GM21515 (cell line): ENCODE results near the gene MED26.

Experiments used
- ATAC-seq: cut with Tn5 transposase; IDR thresholded peaks from one replicate; pipeline ENCODE4 v1.9.1; 2021; ENCODE audit not compliant: unreplicated experiment

The MED26 gene

DNA sequence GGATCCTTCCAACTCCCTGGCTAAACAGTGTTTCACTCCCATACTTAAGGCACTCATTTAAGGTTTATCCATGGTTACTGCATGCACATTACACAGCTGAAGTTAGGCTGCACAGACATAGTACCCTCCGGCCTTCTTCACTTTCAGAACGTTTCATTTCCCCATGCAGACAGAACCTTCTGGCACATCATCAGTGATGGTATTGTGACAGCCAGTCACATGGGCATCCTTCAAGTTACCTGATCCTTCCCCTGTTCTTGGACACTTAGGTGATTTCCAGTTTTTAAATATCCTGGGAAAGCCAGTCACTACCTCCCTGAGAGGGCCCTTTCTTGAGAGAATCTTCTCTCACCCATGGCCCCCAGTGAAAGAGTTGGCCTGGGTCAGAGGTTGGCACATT lies 22.8 kb upstream of the MED26 start:
- ATAC-seq, result no peak

DNA sequence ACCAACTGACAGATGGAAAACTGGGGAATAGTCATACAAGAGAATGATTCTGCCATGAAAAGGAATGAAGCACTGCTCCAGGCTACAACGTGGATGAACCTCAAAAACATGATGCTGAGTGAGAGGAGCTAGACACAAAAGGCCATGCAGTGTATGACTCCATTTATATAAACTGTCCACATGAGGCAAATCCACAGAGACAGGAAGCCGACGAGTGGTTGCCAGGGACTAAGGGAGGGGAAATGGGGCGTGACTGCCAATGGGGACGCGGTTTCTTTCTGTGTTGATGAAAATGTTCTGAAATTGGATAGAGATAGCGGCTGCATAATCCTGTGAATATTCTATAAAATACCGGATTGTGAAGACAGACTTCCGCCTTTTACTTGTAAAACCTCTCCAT lies 21.7 kb upstream of the MED26 start:
- ATAC-seq, result no peak

DNA sequence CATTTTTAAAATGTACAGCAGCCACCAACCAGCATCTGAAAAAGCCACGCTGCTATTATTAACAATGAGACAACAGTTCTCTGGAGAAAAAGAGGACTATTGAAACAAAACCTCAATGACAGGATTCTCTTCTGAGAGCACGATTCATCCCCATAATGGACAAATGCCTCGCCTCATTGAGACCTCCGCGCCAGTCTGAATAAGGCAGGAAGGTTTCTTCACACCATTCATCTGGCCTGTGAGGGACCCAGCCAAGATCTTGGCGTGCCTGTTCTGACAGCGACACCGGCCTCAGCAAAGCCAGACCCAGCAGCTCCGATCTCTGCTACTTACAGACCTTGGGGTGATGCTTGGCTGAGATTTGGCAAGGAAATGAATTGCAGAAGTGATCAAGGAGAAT lies 17.1 kb upstream of the MED26 start:
- ATAC-seq, result no peak

DNA sequence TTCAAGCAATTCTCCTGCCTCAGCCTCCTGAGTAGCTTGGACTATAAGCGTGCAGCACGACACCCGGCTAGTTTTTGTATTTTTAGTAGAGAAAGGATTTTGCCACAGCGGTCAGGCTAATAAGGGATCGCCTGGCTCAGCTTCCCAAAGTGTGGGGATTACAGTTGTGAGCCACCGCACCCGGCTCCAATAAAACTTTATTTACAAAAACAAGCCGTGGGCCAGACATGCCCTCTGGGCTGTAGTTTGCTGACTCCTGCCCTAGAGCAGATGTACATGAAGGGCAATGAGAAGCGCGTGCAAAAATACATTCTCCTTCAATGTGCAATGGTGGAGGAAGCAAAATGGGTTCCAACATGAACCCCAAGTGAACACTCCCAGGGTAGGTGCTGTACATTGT lies 13.7 kb upstream of the MED26 start:
- no peak for ATAC-seq

DNA sequence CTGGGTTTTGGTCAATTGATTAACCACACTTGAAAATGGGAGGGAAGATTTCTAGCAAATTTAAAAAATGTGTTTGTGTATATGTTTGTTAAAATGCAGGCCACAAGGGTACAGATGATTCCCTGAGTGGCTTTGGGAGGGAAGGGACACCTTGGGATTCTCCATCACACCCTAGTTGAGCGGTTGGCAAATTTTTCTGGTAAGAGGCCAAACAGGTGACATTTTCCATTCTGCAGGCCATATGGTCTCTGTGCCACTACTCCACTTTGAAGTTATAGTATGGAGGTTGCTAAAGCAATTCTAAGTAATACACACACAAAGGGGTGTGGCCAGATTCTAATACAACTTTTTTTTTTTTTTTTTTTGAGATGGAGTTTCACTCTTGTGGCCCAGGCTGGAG lies 12.9 kb upstream of the MED26 start:
- no peak for ATAC-seq

DNA sequence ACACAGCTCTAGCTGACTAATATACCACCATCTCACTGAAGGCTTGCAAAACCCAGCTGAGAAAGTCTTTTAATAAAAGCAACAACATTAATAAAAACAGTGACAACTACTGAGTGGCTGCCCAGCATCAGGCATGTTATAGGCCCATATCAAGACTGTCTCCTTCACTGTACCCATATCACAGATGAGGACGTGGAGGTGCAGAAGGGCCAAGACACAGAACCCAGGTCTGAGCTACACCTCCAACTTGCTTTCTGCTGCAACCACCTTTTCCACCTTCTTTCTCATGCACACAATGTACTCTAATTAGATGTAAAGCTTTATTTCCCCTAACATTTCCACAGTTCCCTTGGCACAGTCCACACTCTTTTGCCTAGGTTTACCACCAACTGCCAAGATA lies 10.7 kb upstream of the MED26 start:
- ATAC-seq, result no peak

DNA sequence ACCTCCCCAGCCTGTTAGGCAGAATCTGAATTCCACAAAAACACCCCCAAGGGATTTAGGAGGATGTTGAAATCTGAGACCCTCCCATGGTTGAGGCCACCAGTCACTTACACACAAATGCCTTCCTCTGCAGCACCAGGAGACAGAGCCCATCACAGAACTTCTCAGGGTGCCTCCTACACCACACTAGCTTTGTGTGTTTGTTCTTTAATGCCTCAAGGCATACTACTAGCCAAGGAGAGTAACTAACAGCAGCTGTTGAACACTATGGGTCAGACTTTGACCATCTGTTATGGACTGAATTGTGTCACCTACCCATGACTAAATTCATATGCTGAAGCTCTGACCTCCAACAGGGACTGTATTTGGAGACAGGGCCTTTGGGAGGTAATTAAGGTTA lies 9.5 kb upstream of the MED26 start:
- no peak for ATAC-seq

DNA sequence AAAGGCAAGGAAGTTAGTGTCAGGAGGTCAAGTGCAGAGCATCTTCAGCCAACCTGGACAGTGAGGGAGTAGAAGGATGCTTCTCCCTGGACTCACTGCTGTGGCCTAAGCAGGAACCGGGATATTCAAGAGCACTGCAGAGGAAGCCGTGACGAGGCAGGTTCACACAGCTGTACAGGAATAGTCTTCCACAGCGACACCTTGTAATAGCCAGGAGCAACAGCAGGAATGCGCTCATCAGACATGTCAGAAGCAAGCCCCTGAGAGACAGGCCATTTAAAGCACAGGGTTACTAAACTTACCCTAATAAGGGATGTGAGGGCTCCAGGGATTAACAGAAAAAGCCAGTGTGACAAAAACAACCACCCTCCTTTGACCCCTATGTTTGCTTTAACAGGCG lies 3.5 kb upstream of the MED26 start:
- no peak for ATAC-seq

DNA sequence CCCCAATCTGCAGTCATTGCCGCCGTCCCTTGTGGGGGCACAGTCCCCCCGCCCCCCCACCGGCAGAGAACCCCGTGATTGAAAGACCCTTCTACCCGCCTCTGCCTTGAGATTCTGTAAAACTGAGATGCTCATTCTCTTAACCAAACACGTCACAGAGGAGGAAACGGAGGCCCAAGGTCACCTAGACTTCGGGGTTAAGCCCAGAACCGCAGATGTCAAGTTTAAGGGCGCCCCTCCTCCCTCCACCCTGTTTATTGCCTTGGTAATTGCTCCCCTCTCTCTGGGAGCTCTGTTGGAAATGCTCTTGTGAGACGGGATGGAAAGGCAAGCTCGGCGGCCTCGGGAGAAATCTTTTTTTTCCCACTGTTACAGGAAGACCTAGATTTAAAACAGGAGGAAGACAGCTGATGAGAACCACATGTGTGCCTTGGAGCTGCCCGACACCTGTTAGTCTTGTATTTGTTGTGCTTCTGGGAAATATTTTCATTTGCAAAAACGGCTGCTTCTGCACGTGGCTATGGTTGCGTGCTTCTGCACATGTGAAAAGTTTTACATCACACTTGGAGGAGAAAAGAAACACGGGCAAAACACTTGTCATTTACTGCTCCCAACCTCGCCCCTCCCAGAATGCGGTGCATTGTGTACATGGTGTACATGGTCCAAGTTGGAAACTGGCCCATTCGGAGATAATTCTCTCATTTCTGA lies 1.1 kb upstream of the MED26 start:
- ATAC-seq, result peak; percentile 0

DNA sequence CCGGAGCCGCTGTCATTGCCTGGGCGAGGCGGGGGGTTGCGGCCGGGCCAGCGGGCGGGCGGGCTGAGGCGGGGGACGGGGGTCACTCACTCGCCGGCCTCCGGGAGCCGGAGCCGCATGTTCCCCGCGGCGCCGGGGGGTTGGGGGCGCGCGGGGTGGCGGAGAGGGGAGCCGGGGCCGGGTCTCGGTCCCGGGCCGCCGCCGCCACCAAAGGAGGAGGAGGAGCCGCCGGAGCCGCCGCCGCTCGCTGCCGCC lies 149 bp downstream of the MED26 start:
- no peak for ATAC-seq

DNA sequence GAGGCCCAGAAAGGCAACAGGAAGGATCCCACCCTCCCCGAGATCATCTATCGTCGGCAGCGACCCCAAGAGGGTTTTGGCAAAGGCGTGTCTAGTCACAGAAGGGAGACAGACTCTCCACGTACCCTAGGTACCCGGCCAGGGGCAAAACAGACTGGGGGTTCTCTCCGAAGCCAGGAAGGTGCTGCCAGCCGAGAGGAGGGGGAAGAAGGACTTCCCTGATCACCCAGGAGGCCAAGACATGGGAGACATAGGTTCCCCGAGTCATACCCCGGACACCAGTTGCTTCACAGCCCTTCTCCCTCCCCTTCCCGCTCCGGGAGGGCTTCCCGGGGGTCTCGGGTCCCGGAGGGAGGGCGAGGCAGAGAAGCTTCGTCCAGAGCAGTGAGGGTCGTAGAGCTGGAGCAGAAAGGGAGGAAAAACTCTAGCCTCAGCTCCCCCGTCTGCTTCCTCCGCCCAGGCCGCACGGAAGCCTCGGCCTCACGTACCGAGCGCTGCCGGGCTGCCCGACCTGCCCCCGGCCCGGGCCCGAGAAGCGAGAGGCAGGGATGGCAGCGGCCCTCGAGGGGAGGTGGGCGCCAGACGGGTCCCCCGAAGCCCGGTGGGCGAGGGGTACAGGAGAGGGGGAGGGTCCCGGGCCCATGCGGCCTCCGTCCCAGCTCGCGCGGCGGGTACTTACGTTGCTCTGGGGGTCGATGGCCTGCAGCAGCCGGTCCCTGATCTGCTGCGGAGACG lies 644 bp downstream of the MED26 start:
- ATAC-seq, result no peak

DNA sequence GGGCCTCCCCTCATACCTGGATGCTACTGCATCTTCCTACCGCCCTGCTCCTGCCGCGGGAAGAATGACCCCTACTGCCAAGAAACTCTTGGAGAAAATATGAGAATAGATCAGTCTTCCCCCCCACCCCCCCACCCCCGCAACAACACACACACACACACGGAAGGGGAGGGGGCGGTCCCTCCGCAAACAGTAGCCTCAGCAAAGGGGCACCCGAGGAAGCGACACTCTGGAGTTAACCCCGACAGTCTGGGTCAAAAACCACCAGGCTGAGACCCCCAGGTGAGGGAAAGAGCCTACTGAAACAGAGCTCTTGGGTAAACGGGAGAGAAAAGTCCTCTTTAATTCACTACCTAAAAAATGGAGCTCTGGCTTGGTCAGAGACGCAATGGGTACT lies 1.2 kb downstream of the MED26 start:
- ATAC-seq, result no peak

DNA sequence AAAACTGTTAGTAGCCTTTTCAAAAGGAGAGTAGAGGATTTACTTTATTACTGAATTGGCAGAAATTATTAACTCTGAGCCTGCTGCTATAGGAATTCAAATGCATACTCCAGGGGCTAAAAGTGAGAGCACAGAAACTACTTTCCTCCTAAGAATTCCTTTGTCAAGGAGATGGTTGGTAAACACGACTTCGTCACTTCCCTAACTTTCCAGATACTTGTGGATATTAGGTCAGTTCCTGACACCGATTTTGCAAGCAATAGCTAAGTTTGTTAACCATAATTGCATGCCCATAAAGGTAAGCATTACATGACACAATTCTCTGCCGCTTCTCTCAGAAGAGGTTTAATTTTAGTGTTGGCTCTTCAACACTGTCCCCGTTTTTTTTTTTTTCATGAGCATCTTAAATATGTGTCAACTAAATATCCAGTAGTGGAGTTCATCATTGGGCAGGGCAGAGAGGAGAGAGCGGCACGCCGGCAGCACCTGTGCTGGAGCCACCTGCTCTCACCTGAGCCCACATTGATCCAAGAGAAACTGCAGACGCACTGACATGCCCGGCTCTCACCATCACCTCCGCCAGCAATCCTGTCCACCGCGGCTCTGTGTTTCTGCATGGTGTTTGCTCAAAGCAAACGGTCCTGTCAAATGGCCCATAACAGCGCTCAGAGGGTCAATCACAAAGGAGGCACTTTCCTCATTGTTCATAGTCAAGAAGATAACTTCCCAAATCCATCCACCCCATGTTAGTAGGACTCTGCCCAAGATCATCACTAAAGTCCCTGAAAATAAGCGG lies 2.6 kb downstream of the MED26 start:
- ATAC-seq, result no peak

DNA sequence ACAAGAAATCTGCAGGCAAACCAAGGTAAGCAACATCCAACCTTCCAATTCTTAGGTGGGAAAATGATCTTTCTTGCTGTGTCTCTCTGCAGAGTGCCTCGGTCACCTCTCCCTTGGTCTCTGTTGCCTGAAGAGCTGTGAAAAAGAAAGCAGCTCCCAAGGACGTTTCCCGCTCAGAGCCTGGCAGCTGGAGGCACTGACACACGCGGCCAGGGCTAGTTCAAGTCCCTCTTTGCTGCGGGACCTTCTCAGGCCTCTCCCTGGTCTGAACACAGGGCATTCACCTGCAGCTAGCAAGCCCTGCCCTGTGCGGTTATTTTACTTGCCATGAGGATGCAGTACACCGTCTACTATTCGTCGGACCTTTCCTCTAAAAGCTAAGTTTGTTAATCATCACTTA lies 3.8 kb downstream of the MED26 start:
- ATAC-seq, result no peak

DNA sequence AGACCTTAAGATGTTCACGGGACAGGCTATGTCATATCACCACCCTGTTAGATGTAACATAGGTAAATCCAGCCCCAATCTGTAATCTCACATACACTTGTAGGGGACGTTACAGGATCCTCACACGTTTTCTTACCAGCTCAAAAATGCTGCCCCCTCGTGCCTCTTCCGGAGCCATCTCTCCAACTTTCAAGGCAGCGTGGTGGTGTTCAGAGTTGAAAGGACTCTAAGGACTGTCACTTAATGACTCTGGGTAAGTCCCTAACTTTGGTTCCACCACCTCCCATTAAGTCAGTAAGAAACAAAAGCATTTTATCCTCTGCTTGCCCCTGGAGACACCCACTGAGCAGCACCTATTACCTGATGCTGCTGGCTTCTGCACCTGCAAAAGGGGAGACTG lies 4.4 kb downstream of the MED26 start:
- ATAC-seq, result no peak

DNA sequence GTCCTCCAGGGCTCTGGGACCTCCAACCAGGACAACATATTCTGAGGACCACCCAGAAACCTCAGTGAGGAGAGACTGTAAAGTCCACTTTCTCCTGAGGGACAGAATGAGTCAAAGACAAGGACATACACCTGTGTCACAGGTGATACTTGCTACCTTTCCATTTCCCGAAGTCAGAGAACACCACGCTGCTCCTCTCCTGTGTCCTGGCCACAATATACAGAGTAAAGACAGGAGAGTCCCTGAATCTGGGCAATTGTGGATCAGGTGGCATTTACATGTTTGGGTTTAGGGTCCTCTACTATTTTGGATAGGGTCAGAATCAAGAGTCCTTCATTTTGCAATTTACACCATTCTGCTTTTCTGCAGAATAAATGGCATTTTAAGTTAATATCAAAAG lies 4.9 kb downstream of the MED26 start:
- no peak for ATAC-seq

DNA sequence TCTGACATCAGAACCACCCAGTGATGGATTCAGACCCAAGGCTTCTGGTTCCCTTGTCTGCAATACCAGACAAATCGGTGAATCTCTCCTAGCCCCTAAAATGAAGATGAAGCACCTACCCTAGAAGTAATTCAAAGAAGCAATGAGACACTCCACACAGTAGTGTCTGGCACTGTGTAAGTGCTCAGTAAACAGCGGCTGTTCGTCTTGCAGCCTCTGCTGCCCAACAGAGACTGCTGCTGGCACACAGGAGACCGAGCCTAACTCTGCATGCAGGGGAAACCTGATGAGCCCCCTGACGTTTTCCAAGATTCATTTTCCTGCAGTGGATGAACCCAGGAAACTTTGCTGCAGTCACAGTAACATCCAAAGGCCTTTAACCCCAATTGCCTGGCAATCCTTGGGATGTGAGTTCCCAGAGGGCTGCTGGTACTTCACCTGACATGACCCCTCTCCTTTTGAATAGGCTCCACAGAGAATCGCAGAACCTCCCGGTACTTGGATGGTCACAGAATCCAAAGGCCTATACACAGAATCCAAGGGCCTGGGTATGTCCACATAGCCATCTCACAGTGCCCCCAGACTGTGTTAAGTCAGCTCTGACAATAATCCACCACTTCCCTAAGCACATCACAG lies 6.7 kb downstream of the MED26 start:
- ATAC-seq, result no peak

DNA sequence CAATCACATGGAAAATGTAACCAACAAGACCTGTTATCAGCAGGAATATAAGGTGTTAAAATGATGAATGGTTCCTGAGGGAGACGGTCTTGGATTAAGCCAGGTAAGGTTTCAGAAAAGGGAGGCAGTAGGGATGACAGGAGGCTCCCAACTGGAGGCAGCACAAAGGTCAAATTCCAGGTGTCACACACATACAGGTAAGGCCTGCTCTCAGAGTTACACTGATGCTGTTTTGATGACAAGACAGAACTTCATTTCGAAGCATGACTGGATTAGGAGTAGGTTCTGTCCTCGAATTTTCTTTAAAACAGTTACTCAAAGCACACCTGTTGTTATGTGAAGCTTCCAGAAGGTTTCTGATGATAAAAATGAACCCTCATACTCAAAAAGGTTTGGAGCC lies 7.4 kb downstream of the MED26 start:
- no peak for ATAC-seq

DNA sequence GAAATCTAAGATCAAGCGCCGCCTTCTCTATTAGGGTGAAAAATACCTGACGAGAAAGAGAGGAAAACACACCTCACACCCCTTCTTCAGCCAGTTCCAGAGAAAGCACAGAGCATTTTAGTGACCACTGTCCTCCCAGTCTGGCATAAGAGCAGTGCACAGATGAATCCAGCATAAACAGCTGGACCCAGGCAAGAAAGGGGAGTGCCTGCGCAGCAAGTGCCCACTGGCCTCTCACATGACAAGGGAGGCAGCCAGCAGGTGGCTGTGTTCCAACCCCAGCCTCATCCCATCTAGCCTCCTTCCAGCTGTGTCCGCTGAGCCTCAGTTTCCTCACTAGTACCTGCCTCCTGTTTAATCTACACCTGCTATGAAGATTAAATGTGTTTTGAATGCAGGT lies 8.0 kb downstream of the MED26 start:
- no peak for ATAC-seq

DNA sequence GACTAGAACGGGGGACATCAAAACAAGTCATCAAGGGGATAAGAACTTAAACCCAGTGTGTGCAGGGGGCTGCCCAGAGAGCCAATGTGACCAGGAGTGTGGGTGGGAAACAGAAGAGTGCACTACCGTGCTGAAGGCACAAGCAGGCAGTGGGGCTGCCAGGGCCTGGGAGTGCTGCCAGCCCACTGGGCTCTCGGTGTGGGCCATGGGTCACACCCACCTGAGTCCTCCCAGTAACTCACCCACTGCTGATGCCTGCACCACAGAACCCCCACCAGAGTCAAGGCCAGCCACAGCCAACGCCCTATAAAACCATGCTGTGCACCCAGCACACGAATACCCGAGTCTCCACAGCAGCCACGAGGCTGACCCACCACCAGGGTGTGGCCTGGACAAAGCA lies 8.5 kb downstream of the MED26 start:
- ATAC-seq, result no peak

DNA sequence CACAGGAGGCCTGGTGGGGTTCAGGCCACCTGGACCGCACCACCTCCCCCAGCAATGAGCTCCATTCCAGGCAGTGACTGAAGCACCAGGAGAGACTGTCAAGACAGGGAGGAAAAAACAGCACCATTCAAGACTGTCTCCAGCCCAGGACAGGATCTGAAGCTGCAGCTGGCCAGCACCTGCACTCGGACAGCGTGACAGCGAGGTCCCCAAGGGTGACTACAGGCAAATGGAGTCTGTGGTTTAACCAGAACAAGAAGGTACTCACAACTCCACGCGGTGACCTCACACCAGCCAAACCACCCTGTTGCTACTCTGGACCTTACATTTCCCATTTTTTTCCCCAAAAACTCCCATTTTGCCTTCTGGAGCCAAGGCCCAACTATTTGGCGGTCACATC lies 9.8 kb downstream of the MED26 start:
- ATAC-seq, result no peak

DNA sequence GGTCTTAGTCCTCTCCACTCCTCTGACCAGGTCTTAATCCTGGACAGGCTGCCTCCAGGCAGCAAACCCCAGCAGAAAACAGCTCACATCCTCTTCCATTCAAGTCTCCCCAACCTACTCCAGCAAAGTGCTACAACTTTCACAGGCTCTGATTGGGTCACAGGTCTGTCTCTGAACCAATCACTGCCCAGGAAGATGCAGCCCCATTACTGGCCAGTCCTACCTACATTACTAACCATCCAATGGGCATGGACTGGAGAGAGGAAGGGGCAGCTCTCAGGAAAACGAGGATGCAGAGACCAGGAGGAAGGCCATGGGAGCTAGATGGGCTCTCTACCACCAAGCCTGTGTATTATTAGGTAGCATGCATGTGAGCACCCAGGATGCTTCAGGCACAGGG lies 12.2 kb downstream of the MED26 start:
- no peak for ATAC-seq
